Activated CD8-positive, alpha-beta memory T cell treated with anti-CD3 and anti-CD28 coated beads for 48 hours (primary cell): ENCODE measurements around the gene RTN4.

Experiments
- DNase-seq, 3 experiments: peaks; one replicate each; pipeline ENCODE4 v3.0.0-alpha.2; 2020; ENCODE audit warnings: low read depth in 2 of 3, low spot score in 2 of 3

RTN4 gene

GRCh38 chr2:54927751-54928615, 122.3 kb downstream of the RTN4 start:
- DNase-seq: no peak

GRCh38 chr2:54927085-54927750, 123.0 kb downstream of the RTN4 start:
- no peak for DNase-seq

GRCh38 chr2:54925022-54925421, 125.2 kb downstream of the RTN4 start:
- DNase-seq: no peak

GRCh38 chr2:54924121-54924520, 126.1 kb downstream of the RTN4 start:
- DNase-seq: no peak
